Hair follicle dermal papilla cell (primary cell): ENCODE data around the gene TEKT3. TPM values are rescaled to one million over a fixed set of nuclear protein-coding genes. Genes with fewer than 3 reads are reported as not detected.

Experiments used
- small RNA-seq: library from RNA; depleted of rRNA; stranded (forward); fragments of <200 nt; gene quantifications from one replicate; pipeline ENCODE3, GENCODE V24; 2012
- total RNA-seq: library from RNA; depleted of rRNA; stranded (reverse); fragments of >200 nt; gene quantifications from 2 replicates; pipeline ENCODE4 v1.2.3, GENCODE V29; 2012

The TEKT3 gene
- 0.49 TPM in 1 of 2 replicates, not detected in the other for total RNA-seq

DNA sequence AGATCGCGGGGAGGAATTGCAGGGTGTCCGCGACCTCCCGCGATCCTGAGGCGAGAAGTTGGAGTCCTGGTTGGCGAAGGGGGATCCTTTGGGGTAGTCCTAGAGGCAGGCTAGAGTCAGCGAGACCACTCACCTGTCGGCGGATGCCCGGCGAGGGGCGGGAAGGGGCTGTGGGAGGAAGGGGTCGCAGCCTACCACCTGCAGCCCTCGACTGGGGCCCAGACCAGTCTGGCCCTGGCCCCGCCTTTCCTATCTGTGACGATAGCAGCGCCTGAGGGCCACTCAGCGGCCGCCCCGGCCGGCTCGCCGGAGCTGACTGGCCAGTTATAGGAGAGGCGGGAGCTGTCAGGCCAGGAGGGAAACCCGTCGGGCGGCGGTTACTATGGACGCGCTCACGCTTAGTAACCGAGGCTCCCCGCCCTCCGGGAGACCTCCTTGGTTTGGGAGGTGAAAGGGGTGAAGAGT is at the start of gene TEKT3:
Gene TEKT3 (minus strand): TSS at position 213 of the 465 bp plus-strand sequence. CDS start 10,012 bp downstream, outside the sequence.

DNA sequence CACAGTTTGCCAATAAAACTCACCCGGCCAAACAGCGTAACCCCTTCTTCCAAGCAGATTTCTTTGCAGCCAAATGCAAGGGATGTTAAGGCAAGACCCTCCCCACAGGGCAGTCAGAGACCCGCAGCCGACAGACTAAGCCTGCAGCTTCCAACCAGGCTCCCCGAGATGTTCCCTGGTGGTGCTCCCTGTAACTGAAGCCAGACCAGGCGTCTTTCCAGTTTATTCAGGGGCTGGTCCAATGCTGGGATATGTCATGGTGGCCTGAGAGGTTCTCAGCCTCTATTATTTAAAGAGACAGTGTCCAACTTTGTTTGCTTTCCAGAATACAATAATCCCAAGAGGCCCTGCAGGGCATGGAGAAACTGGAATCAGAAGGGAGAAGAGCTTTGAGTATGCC is 76.3 kb downstream of the TEKT3 start, which contains the start of gene PMP22:
Gene PMP22 (minus strand): TSS at position 196 of the 400 bp plus-strand sequence. CDS start 4,599 bp downstream, outside the sequence.

Small RNA genes lying within 50 kb of the gene (small RNA-seq; reads per million reads assigned to genes)
- not detected for gene RNU6-799P

Other genes with a start within 250 kb of the TEKT3 start
- gene PMP22, start 76.3 kb downstream of the TEKT3 start, total RNA-seq, result 140 and 179 TPM in 2 replicates
- gene CDRT4, start 126.0 kb upstream of the TEKT3 start, total RNA-seq, result 1.5 and 4.4 TPM in 2 replicates
- 34.5 and 38.0 TPM in 2 replicates for gene TVP23C, start 221.9 kb upstream of the TEKT3 start, total RNA-seq